Measurements from ENCODE around the gene TNNI3.
"Not testable (repeated sequence)": the region's sequence is repeated elsewhere in the genome, so short reads cannot be mapped to it uniquely, and the experiment has no call there.

Gene TNNI3

GRCh38 chr19:55157064-55157908 is at the start of gene TNNI3:
Gene TNNI3, minus strand, starts transcription at chr19:55157732. Its CDS starts 143 bp downstream, at chr19:55157589.
- no peak within 1 kb of the TSS for H3K27ac ChIP-seq
- no peak within 1 kb of the TSS for H3K4me3 ChIP-seq

GRCh38 chr19:55206664-55207500 is 49.4 kb upstream of the TNNI3 start:
- H3K4me3 ChIP-seq: no peak overlapping the region
- peak overlapping the region in 2 of 21 experiments; percentile 7 to 25 for H3K27ac ChIP-seq

GRCh38 chr19:55202199-55202598 is 44.7 kb upstream of the TNNI3 start:
- not testable (repeated sequence) for H3K27ac ChIP-seq, H3K4me3 ChIP-seq

GRCh38 chr19:55199620-55200204 is 42.2 kb upstream of the TNNI3 start:
- no peak overlapping the region for H3K4me3 ChIP-seq
- H3K27ac ChIP-seq: no peak overlapping the region

- Histone ChIP-seq H3K4me3 (no peak overlapping the region), H3K27ac (no peak overlapping the region)
Observed at GRCh38 chr19:55198651-55199050, 41.1 kb upstream of the TNNI3 start.

- Histone ChIP-seq H3K4me3 (no peak overlapping the region), H3K27ac (no peak overlapping the region)
Observed at GRCh38 chr19:55197528-55197927, 40.0 kb upstream of the TNNI3 start.

- H3K4me3 ChIP-seq: no peak overlapping the region
- no peak overlapping the region for H3K27ac ChIP-seq
Observed at GRCh38 chr19:55196803-55197202, 39.3 kb upstream of the TNNI3 start.

GRCh38 chr19:55193481-55193880 is 35.9 kb upstream of the TNNI3 start:
- no peak overlapping the region for H3K27ac ChIP-seq
- no peak overlapping the region for H3K4me3 ChIP-seq

GRCh38 chr19:55189403-55189835 is 31.9 kb upstream of the TNNI3 start:
- peak overlapping the region in 16 of 21 experiments; percentile 5 to 84 (median 60) for H3K27ac ChIP-seq
- no peak overlapping the region for H3K4me3 ChIP-seq

- Histone ChIP-seq H3K4me3 (no peak overlapping the region), H3K27ac (peak overlapping the region in 16 of 21 experiments; percentile 12 to 84 (median 68))
Observed at GRCh38 chr19:55188625-55189024, 31.1 kb upstream of the TNNI3 start.

GRCh38 chr19:55186080-55186479 is 28.5 kb upstream of the TNNI3 start:
- no peak overlapping the region for H3K27ac ChIP-seq
- no peak overlapping the region for H3K4me3 ChIP-seq

- no peak overlapping the region for H3K27ac ChIP-seq
- no peak overlapping the region for H3K4me3 ChIP-seq
Observed at GRCh38 chr19:55181740-55182139, 24.2 kb upstream of the TNNI3 start.

- H3K4me3 ChIP-seq: peak within 1 kb of the TSS in 6 of 7 experiments; percentile 5 to 28 (median 16)
- no peak within 1 kb of the TSS for H3K27ac ChIP-seq
Observed at GRCh38 chr19:55179606-55180484, 22.3 kb upstream of the TNNI3 start, which contains the start of gene SYT5. Gene SYT5, minus strand, starts transcription at chr19:55180289. Its CDS starts 1,248 bp downstream, at chr19:55179041.

- H3K4me3 ChIP-seq: peak overlapping the region in 6 of 7 experiments; percentile 5 to 28 (median 16)
- H3K27ac ChIP-seq: no peak overlapping the region
Observed at GRCh38 chr19:55178781-55179599, 21.5 kb upstream of the TNNI3 start.

- Histone ChIP-seq H3K4me3 (no peak overlapping the region), H3K27ac (no peak overlapping the region)
Observed at GRCh38 chr19:55176076-55176475, 18.5 kb upstream of the TNNI3 start.

GRCh38 chr19:55175117-55175867 is 17.8 kb upstream of the TNNI3 start:
- no peak overlapping the region for H3K27ac ChIP-seq
- no peak overlapping the region for H3K4me3 ChIP-seq

- Histone ChIP-seq H3K4me3 (no peak overlapping the region), H3K27ac (no peak overlapping the region)
Observed at GRCh38 chr19:55174425-55175116, 17.0 kb upstream of the TNNI3 start.

All from skin epidermis (tissue), 12 donors.